CD4-positive, alpha-beta T cell treated with Interleukin-15 for 4 hours (primary cell): ENCODE results near the gene PLCG2.

ENCODE experiments used
- DNase-seq: peaks from one replicate; pipeline ENCODE4 v3.0.0-alpha.2; 2020; ENCODE audit warnings: low spot score

PLCG2 gene

GRCh38 chr16:81816351-81816750 is 37.3 kb downstream of the PLCG2 start:
- DNase-seq = no peak

- no peak for DNase-seq
Measured at GRCh38 chr16:81816793-81817210, 37.7 kb downstream of the PLCG2 start.

- DNase-seq = no peak
Measured at GRCh38 chr16:81817296-81817695, 38.2 kb downstream of the PLCG2 start.

GRCh38 chr16:81817789-81818567 is 38.9 kb downstream of the PLCG2 start:
- DNase-seq = peak; percentile 25

- DNase-seq = no peak
Measured at GRCh38 chr16:81818568-81818896, 39.4 kb downstream of the PLCG2 start.

GRCh38 chr16:81818905-81819304 is 39.8 kb downstream of the PLCG2 start:
- no peak for DNase-seq

- no peak for DNase-seq
Measured at GRCh38 chr16:81821436-81822128, 42.5 kb downstream of the PLCG2 start.

GRCh38 chr16:81823111-81823510 is 44.0 kb downstream of the PLCG2 start:
- DNase-seq = no peak

GRCh38 chr16:81823734-81824133 is 44.6 kb downstream of the PLCG2 start:
- DNase-seq = no peak

GRCh38 chr16:81826523-81826922 is 47.4 kb downstream of the PLCG2 start:
- DNase-seq = no peak

- no peak for DNase-seq
Measured at GRCh38 chr16:81830845-81831540, 51.9 kb downstream of the PLCG2 start.

- DNase-seq = peak; percentile 42
Measured at GRCh38 chr16:81831722-81832126, 52.6 kb downstream of the PLCG2 start.

GRCh38 chr16:81832801-81833547 is 53.9 kb downstream of the PLCG2 start:
- DNase-seq = no peak

GRCh38 chr16:81833751-81834150 is 54.7 kb downstream of the PLCG2 start:
- DNase-seq = no peak

- DNase-seq = no peak
Measured at GRCh38 chr16:81834868-81835267, 55.8 kb downstream of the PLCG2 start.

- DNase-seq = no peak
Measured at GRCh38 chr16:81836279-81837054, 57.4 kb downstream of the PLCG2 start.

GRCh38 chr16:81837312-81837751 is 58.2 kb downstream of the PLCG2 start:
- no peak for DNase-seq

- no peak for DNase-seq
Measured at GRCh38 chr16:81838794-81839193, 59.7 kb downstream of the PLCG2 start.

- peak; percentile 36 for DNase-seq
Measured at GRCh38 chr16:81841722-81842121, 62.6 kb downstream of the PLCG2 start.

- DNase-seq = no peak
Measured at GRCh38 chr16:81842564-81843242, 63.6 kb downstream of the PLCG2 start.

- no peak for DNase-seq
Measured at GRCh38 chr16:81843243-81843582, 64.1 kb downstream of the PLCG2 start.
